Measurements from ENCODE around the gene ACVR1C.

Gene ACVR1C

DNA sequence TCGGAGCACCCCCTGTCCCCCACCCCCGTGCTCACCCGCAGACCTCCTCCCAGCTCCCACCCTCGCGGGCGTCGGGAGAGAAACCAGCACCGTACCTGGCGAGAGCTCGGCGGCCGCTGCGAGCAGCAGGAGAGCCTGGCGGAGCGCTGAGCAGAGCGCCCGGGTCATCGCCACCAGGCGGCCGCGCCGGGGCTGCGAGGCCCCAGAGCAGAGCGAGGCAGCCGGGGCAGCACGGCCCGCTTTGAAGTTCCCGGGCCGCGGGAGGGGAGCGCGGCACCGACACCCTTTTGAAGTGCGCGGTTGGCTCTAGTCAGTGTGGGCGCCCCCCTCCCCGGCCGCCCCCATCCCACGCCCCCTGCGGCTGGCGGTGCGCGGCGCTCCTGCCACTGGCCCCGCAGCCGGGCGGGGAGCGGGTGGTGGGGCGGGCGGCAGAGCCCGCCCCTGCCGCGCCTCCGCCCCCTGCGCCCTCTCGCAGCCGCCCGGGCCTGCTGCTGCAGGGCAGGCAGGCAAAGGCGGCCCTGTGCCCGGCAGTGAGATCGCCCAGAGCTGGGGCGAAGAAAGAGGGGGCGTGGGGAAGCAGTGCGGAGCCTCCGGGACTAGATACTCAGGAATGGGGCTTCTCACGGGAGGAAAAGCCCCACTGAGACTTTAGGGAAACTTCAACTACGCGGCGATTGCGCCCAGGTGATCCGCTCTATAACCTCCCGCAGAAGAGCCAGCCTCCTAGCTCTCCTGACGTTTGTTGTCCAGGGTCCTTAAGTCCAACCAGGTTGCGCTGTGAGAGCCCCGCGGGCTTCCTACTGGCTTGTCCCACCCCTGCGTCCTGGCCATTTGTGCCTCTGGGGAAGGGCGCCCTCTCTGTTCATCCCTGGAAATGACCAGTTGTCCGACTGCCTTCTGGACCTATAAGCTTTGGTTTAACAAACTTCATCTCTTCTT lies at the start of gene ACVR1C:
Gene ACVR1C, minus strand, starts transcription at position 388 of the 939 bp plus-strand sequence. Its CDS starts 220 bp downstream, at position 168.
- DNase-seq = peak; percentile 48

- no peak for DNase-seq
Measured at GRCh38 chr2:157677941-157678340, 49.3 kb upstream of the ACVR1C start.

- DNase-seq = no peak
Measured at GRCh38 chr2:157672129-157672528, 43.5 kb upstream of the ACVR1C start.

DNA sequence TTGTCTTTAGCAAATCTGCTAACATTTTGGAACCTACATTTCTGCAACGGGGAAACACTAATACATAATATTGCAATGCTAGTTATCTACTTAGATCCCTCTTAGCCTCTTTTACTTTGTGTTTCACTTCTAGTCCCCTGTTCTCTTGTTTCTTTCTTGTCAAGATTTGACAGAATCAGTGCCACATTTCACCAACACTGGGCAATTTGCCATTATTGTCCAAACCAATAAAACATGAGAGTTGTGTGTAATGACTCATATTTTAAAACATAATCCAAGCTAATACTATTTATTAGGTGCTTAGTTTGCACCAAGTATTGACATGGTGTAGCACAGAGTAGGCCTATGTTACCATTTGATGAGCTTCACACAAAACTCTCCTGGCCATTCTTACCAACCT lies 33.7 kb upstream of the ACVR1C start:
- no peak for DNase-seq

DNA sequence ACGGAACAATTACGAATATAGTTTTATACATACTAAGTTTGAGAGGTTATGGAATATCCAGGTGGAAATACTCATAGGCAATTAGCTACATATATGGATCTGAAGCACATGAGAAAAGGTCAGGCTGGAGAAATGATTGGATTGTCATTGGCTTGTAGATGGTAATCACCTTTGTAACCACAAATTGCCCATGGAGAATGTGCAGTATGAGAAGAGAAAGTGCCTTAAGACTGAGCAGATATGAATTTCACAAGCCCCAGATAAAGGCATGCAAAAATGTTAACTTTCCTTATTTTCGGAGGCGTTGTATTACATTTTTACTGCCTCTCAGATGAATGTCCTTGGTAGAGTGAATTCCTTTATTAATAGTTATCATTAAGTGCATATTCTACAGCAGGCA lies 33.1 kb upstream of the ACVR1C start:
- DNase-seq = no peak

DNA sequence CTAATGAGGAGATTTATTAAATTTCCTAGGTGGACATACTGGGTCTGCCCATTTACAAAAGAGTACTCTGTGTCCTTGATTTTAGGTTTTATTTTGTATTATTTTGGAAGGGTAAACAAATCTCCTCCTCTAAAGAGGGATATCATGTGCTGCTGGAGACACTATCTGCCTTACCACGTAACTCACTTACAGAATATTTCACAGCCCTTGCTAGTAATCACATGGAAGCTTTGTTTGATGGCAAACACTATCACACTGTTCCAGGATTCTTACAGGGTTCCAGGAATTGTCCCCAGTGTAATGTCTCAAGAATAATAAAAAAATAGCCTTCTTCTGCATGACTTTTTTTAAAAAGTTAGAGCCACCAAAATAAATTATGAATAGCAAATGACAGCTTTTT lies 29.2 kb upstream of the ACVR1C start:
- no peak for DNase-seq

DNA sequence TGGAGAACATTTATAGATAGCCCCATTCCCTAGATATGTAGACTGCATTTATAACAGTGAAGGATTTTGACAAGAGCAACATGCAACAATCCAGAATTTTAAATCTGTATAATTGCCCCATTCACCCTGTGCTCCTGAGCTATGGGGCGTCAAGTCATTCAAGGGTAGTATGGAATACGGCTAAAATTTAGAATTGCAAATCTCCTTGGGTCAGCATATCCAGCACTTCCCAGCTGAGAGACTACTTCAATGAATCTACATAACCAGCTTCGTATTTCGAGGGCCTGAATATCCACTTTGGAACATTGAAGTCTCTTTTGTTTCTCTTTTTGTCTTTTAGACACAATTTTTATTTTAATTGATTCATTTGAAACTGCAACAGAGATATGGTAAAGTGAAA lies 28.4 kb upstream of the ACVR1C start:
- no peak for DNase-seq

GRCh38 chr2:157644776-157645175 lies 16.1 kb upstream of the ACVR1C start:
- no peak for DNase-seq

DNA sequence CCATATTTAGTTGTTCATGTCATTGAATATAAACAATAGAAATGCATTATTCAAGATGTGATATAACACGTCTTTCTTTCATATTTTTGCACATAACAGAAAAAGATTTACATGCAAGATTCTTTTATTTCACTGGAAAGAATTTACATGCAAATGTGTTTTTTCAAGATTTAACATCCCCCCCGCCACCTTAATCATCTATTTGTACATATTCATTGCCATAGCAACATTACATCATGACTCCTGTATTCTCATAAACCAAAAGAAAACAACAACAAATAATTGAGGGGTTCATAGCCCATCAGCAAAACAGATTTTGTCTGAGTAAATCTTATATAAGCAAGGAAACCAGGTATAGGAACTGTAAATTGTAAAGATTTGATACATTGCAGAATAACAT lies 3.2 kb upstream of the ACVR1C start:
- no peak for DNase-seq

DNA sequence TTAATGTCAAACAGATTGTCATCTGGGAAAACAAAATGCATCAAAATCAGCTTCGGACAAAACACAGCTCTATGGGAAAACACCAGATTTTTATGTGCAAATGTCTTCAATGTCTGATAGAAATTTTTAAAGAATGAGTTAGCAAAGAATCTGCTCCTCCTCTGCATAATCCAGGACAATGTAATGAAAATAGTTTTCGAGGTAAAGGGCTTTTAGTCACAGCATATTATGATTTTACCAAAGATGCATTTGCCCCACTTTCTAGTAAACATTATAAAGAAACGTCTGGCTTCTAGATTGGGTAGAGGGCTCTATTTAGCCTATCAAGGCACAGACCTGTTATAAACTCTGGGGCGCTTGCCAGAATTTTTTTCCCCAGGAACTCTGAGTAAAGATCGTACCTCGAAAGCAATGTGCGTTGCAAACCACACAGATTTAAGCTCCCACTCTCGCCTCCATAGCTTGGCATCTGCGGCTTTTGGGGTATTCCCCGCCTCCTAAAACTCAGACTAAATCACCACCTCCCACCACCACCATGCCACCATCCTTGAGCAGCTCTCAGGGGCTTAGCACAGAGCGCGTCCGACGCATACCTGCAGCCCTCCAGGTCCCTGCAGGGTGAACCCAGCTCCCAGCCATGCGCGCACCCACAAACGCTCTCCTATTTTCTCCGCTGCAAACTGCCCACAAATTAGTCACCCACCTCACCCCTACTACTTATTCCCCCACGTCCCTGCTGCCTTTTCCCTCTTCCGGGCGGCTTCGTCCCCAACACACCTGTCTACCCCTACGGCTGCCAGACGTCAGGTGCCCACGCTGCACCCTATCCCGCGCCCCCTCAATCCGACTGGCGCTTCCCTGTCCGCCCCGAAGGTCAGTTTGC lies 829 bp downstream of the ACVR1C start:
- no peak for DNase-seq

- no peak for DNase-seq
Measured at GRCh38 chr2:157625296-157625695, 3.4 kb downstream of the ACVR1C start.

- no peak for DNase-seq
Measured at GRCh38 chr2:157620956-157621355, 7.7 kb downstream of the ACVR1C start.

DNA sequence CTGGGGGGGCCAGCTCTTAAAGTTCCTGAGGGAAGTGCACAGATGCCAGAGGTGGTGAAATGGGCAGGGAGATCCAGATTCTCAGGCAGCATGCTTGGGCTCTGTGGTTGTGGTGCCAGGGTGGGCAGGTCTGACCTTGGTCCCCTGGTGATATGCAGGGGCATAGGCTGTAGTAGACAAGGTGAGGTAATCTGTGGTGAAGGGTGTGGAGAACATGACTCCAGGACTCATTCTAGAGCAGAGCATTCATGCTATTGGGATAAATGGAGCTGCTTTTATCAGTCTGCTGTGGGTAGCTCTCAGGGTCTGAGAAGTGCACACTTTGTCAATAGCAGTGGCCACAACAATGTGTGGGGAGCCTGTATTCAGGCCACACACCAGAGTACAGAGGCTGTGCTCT lies 16.9 kb downstream of the ACVR1C start:
- DNase-seq = no peak

- DNase-seq = no peak
Measured at GRCh38 chr2:157611110-157611509, 17.6 kb downstream of the ACVR1C start.

GRCh38 chr2:157606534-157606933 lies 22.1 kb downstream of the ACVR1C start:
- no peak for DNase-seq

DNA sequence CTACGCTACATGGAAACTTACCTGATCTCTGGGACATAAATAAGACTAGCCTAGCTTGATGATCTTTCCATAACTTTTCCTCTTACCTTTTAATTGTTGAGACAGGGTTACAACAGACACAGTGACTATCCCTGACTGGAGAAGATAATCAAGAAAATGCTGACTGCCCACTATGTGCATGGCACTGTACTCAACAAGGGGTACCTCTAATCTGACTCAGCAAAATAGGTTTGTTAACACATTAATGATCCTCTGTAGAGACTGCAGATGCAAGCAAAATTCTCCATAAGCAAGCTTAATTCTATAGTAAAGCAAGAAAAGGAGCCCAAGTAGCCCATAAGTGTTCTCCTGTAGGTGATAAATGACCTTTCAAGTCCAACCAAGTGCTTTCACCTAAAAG lies 25.5 kb downstream of the ACVR1C start:
- DNase-seq = peak; percentile 1

- no peak for DNase-seq
Measured at GRCh38 chr2:157601807-157602206, 26.9 kb downstream of the ACVR1C start.

- DNase-seq = no peak
Measured at GRCh38 chr2:157596992-157597681, 31.5 kb downstream of the ACVR1C start.

DNA sequence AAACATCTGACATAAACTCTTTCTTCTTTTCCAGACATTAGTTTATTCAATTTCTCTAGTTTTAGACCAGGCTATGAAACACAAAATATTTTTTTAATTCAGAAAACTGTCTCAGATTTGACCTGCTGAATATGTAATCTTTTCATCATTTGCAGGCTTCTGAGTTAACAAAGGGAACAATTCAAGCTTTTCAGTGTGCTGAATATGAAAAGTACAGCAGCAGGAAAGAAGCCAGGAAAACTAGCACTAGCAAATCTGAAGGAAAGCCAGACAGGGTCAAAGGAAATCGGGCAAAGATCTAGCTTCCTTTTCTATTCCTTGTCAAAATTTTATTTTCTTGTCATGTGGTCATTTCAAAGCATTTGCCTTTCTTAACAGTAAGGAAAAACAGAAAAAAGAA lies 35.3 kb downstream of the ACVR1C start:
- DNase-seq = no peak

- peak; percentile 2 for DNase-seq
Measured at GRCh38 chr2:157592948-157593347, 35.7 kb downstream of the ACVR1C start.

GRCh38 chr2:157592374-157592773 lies 36.3 kb downstream of the ACVR1C start:
- DNase-seq = no peak

- DNase-seq = no peak
Measured at GRCh38 chr2:157587576-157587975, 41.1 kb downstream of the ACVR1C start.

DNA sequence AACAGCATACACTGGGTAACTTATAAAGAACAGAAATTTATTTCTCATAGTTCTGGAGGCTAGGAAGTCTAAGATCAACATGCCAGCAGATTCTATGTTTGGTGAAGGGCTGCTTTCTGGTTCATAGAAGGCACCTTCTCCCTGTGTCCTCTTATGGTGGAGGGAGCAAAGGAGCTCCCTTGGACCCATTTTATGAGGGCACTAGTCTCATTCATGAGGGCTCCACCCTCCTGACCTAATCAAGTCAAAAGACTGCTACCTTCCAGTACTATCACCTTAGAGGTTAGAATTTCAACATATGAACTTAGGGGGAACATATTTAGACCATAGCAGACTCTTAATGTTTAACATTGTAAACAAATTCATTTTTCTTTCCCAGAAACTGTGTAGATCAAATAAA lies 54.5 kb downstream of the ACVR1C start:
- no peak for DNase-seq
